HepG2 (cell line): Measurements from ENCODE around the gene CTF1. TPM values are rescaled to one million over a fixed set of nuclear protein-coding genes. Genes with fewer than 3 reads are reported as not detected.

Experiments
- AKAP8 ChIP-seq: sonication (generic); formaldehyde crosslinking; IDR thresholded peaks from 2 replicates; pipeline ENCODE4 v1.5.1; 2020; ENCODE audit warnings: mild to moderate bottlenecking, missing genetic modification reagents
- HNF4G ChIP-seq, 2 experiments: sonication (generic) in 1 of 2; formaldehyde crosslinking in 1 of 2; IDR thresholded peaks; 2 replicates each; pipeline versions ENCODE4 v1.4.0 to v1.6.1; 2011 to 2020; ENCODE audit warnings: borderline replicate concordance in 2 of 2, low read depth in 2 of 2, mild to moderate bottlenecking in 2 of 2, low read length in 1 of 2, missing genetic modification reagents in 1 of 2, moderate library complexity in 1 of 2
- ISX ChIP-seq: sonication (generic); formaldehyde crosslinking; conservative IDR thresholded peaks from 2 replicates; pipeline ENCODE4 v1.5.0; 2020; ENCODE audit warnings: missing genetic modification reagents
- MXD4 ChIP-seq: IDR thresholded peaks from 2 replicates; pipeline ENCODE4 v1.6.1; 2016; ENCODE audit warnings: mild to moderate bottlenecking, missing biosample characterization, missing genetic modification reagents
- NFE2L2 ChIP-seq: fragments of 150-350 bp; IDR thresholded peaks from 2 replicates; pipeline ENCODE4 v1.6.1; 2014; ENCODE audit warnings: low read length
- NR2F2 ChIP-seq: IDR thresholded peaks from 2 replicates; pipeline ENCODE4 v1.6.1; 2012; ENCODE audit warnings: low read depth, inconsistent platforms, borderline replicate concordance
- PAX8 ChIP-seq: sonication (generic); formaldehyde crosslinking; IDR thresholded peaks from 2 replicates; pipeline ENCODE4 v1.8.0; 2022; ENCODE audit warnings: mild to moderate bottlenecking, missing genetic modification reagents, borderline replicate concordance
- POGZ ChIP-seq: sonication (generic); formaldehyde crosslinking; IDR thresholded peaks from 2 replicates; pipeline ENCODE4 v1.4.0; 2020; ENCODE audit warnings: mild to moderate bottlenecking, missing genetic modification reagents
- SOX6 ChIP-seq, 2 experiments: fragments of 450-650 bp in 1 of 2; sonication (generic) in 1 of 2; formaldehyde crosslinking in 1 of 2; IDR thresholded peaks; 2 replicates each; pipeline versions ENCODE4 v1.4.0 to v1.6.1; 2017 to 2020; ENCODE audit warnings: antibody characterized with exemption in 1 of 2, mild to moderate bottlenecking in 1 of 2, missing genetic modification reagents in 1 of 2
- TARDBP ChIP-seq: sonication (generic); formaldehyde crosslinking; IDR thresholded peaks from 2 replicates; pipeline ENCODE4 v1.8.0; 2022; ENCODE audit warnings: mild to moderate bottlenecking, missing genetic modification reagents
- TSC22D2 ChIP-seq: sonication (generic); formaldehyde crosslinking; IDR thresholded peaks from 2 replicates; pipeline ENCODE4 v1.5.1; 2020; ENCODE audit warnings: missing genetic modification reagents, mild to moderate bottlenecking, borderline replicate concordance
- XBP1 ChIP-seq: sonication (generic); formaldehyde crosslinking; IDR thresholded peaks from 2 replicates; pipeline ENCODE4 v1.5.0; 2020; ENCODE audit warnings: missing genetic modification reagents
- ZC3H13 ChIP-seq: sonication (generic); formaldehyde crosslinking; IDR thresholded peaks from 2 replicates; pipeline ENCODE4 v1.8.1; 2023; ENCODE audit warnings: mild to moderate bottlenecking, missing genetic modification reagents, moderate library complexity
- ZNF337 ChIP-seq: sonication (generic); formaldehyde crosslinking; IDR thresholded peaks from 2 replicates; pipeline ENCODE4 v1.5.1; 2020; ENCODE audit warnings: missing genetic modification reagents, low read depth, mild to moderate bottlenecking, borderline replicate concordance
- ZNF451 ChIP-seq: sonication (generic); formaldehyde crosslinking; IDR thresholded peaks from 2 replicates; pipeline ENCODE4 v1.5.0; 2020; ENCODE audit warnings: mild to moderate bottlenecking, missing genetic modification reagents
- ZNF577 ChIP-seq: sonication (generic); formaldehyde crosslinking; IDR thresholded peaks from 2 replicates; pipeline ENCODE4 v1.4.0; 2020; ENCODE audit warnings: mild to moderate bottlenecking, low read depth, missing genetic modification reagents, borderline replicate concordance
- ZNF713 ChIP-seq: sonication (generic); formaldehyde crosslinking; IDR thresholded peaks from 2 replicates; pipeline ENCODE4 v1.4.0; 2020; ENCODE audit warnings: mild to moderate bottlenecking, missing genetic modification reagents
- ZSCAN21 ChIP-seq: sonication (generic); formaldehyde crosslinking; IDR thresholded peaks from 2 replicates; pipeline ENCODE4 v1.8.0; 2022; ENCODE audit warnings: mild to moderate bottlenecking, missing genetic modification reagents, moderate library complexity, borderline replicate concordance
- polyA plus RNA-seq, 8 experiments: library from polyadenylated mRNA; depleted of rRNA in 3 of 8; stranded (reverse) in 7 of 8; unstranded in 1 of 8; fragments of >200 nt; fragmentation: Illumina TruSeq in 4 of 8; extraction: Trizol in 4 of 8; gene quantifications; 2 replicates each; pipeline versions ENCODE4 v1.2.1 to v1.2.3, GENCODE V29; 2011 to 2016; ENCODE audit warnings: low read depth in 4 of 8, missing spikeins in 1 of 8, mixed read lengths in 1 of 8; ENCODE audit not compliant: insufficient read depth in 1 of 8
- total RNA-seq, 5 experiments: library from RNA; depleted of rRNA; stranded (reverse); fragments of >200 nt; fragmentation: Illumina TruSeq; extraction: Trizol; gene quantifications; 2 replicates each; pipeline ENCODE4 v1.2.3, GENCODE V29; 2016; ENCODE audit warnings: low read depth in 1 of 5
- TF ChIP-seq, protein P1 (sequence below): sonication (generic); formaldehyde crosslinking; IDR thresholded peaks from 2 replicates; pipeline ENCODE4 v1.5.1; 2020; ENCODE audit warnings: mild to moderate bottlenecking, missing genetic modification reagents, moderate library complexity
- TF ChIP-seq, protein P2 (sequence below): conservative IDR thresholded peaks from 2 replicates; pipeline ENCODE4 v1.6.1; 2018; ENCODE audit warnings: missing genetic modification reagents
- TF ChIP-seq, protein P3 (sequence below): IDR thresholded peaks from 2 replicates; pipeline ENCODE4 v1.6.1; 2012; ENCODE audit warnings: inconsistent platforms
- TF ChIP-seq, protein P4 (sequence below): sonication (generic); formaldehyde crosslinking; IDR thresholded peaks from 2 replicates; pipeline ENCODE4 v1.5.1; 2020; ENCODE audit warnings: missing genetic modification reagents, mild to moderate bottlenecking, borderline replicate concordance

Gene CTF1
- total and polyA plus RNA-seq, 2 of the 13 experiments (the other 11 are each of a cell fraction or from before 2014, with no cell fraction given) = 0.13 to 1.8 TPM

DNA sequence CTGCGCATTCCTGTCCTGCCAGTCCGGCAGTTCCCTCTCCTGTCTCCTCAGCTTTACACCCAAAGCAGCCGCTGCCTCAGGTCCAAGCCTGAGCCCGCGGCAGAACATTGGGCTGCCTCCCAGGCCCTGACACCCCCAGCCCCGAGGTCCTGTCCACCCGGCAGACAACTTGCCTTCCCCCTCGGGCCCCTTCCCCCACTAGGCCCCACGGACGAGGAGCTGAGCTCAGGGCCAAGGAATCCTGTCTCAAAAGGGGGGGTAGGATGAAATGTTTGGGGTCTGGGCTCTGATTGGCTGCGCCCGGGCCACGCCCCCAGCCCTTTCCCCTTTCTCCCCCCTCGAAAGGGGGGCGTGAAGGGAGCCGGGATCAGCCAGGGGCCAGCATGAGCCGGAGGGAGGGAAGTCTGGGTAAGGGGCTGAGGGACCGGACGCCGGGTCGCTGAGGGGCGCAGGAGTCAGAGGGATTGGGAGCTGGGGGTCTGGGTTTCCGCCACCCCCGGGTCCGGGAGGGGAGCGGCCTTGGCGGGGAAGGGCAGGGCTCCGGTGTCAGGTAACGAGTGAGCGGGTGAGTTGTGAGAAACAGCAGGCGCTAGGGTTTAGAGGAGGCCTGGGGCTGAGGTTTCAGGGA is at the start of gene CTF1 (continued):
- TF ChIP-seq, protein P1, sequence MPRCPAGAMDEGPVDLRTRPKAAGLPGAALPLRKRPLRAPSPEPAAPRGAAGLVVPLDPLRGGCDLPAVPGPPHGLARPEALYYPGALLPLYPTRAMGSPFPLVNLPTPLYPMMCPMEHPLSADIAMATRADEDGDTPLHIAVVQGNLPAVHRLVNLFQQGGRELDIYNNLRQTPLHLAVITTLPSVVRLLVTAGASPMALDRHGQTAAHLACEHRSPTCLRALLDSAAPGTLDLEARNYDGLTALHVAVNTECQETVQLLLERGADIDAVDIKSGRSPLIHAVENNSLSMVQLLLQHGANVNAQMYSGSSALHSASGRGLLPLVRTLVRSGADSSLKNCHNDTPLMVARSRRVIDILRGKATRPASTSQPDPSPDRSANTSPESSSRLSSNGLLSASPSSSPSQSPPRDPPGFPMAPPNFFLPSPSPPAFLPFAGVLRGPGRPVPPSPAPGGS (CRISPR knock-in tag) = peak; percentile 40; the same call in 1 of the 2 replicates
- TF ChIP-seq ISX (CRISPR knock-in tag) (no peak), XBP1 (CRISPR knock-in tag) (no peak), NFE2L2 (no peak), ZNF337 (CRISPR knock-in tag) (no peak), SOX6 (IDR thresholded peaks at IDR 0.05) (no peak), SOX6 (CRISPR knock-in tag; IDR thresholded peaks at IDR 0.05) (no peak), MXD4 (CRISPR knock-in tag) (0 out of 2 replicates have a peak, but pooled peaks have one; percentile 27), TSC22D2 (CRISPR knock-in tag) (no peak), AKAP8 (CRISPR knock-in tag) (no peak), ZNF713 (CRISPR knock-in tag) (no peak), ZSCAN21 (peak; percentile 66; the same call in 1 of the 2 replicates), NR2F2 (no peak), ZC3H13 (no peak), TARDBP (CRISPR knock-in tag) (peak; percentile 58; the same call in 1 of the 2 replicates), PAX8 (CRISPR knock-in tag) (no peak), ZNF577 (no peak), ZNF451 (CRISPR knock-in tag) (no peak), HNF4G (IDR thresholded peaks at IDR 0.05; ENCODE audit: borderline replicate concordance, low read depth, low read length) (no peak), HNF4G (CRISPR knock-in tag; IDR thresholded peaks at IDR 0.05; ENCODE audit: borderline replicate concordance, low read depth) (no peak), POGZ (CRISPR knock-in tag) (no peak)
- TF ChIP-seq, protein P2, sequence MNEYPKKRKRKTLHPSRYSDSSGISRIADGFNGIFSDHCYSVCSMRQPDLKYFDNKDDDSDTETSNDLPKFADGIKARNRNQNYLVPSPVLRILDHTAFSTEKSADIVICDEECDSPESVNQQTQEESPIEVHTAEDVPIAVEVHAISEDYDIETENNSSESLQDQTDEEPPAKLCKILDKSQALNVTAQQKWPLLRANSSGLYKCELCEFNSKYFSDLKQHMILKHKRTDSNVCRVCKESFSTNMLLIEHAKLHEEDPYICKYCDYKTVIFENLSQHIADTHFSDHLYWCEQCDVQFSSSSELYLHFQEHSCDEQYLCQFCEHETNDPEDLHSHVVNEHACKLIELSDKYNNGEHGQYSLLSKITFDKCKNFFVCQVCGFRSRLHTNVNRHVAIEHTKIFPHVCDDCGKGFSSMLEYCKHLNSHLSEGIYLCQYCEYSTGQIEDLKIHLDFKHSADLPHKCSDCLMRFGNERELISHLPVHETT = no peak
- TF ChIP-seq, protein P3, sequence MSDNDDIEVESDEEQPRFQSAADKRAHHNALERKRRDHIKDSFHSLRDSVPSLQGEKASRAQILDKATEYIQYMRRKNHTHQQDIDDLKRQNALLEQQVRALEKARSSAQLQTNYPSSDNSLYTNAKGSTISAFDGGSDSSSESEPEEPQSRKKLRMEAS = no peak
- TF ChIP-seq, protein P4, sequence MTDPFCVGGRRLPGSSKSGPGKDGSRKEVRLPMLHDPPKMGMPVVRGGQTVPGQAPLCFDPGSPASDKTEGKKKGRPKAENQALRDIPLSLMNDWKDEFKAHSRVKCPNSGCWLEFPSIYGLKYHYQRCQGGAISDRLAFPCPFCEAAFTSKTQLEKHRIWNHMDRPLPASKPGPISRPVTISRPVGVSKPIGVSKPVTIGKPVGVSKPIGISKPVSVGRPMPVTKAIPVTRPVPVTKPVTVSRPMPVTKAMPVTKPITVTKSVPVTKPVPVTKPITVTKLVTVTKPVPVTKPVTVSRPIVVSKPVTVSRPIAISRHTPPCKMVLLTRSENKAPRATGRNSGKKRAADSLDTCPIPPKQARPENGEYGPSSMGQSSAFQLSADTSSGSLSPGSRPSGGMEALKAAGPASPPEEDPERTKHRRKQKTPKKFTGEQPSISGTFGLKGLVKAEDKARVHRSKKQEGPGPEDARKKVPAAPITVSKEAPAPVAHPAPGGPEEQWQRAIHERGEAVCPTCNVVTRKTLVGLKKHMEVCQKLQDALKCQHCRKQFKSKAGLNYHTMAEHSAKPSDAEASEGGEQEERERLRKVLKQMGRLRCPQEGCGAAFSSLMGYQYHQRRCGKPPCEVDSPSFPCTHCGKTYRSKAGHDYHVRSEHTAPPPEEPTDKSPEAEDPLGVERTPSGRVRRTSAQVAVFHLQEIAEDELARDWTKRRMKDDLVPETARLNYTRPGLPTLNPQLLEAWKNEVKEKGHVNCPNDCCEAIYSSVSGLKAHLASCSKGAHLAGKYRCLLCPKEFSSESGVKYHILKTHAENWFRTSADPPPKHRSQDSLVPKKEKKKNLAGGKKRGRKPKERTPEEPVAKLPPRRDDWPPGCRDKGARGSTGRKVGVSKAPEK (CRISPR knock-in tag) = no peak
